ENCODE results near the gene PAX7. TPM values are rescaled to one million over a fixed set of nuclear protein-coding genes. Genes with fewer than 3 reads are reported as not detected.

PAX7 gene
- total and polyA plus RNA-seq, 2 donors (not counting 3 experiments of a cell fraction or from before 2014, with no cell fraction given), result not detected

DNA sequence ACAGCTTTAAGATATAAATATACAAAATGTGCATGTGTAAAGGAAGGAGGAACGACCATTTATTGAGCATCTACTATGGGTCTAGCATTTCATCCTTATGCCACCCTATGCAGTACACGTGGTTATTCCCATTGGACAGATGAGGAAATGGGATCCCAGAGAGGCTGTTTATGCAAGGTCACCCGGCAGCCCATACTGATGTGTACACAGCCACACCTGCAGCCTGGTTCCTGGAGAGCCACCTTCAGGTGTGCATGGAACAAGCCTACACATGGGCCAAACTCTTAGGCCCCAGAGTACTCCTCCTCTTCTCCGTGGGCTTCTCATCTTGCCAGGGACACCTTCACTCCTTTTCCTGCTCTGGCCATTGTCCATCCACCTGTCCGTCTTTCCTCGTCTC lies 108.8 kb downstream of the PAX7 start:
- ChIA-PET CTCF (no interaction called here), POLR2A (no interaction called here)
- Histone ChIP-seq H3K9me3 (replicated peaks; ENCODE audit: control insufficient read depth, insufficient read depth, low read length) (no peaks in the 10 kb centered on the region), H3K9ac (replicated peaks; ENCODE audit: extremely low read depth, insufficient read depth, low read length) (no peak overlapping the region), H4K20me1 (replicated peaks; ENCODE audit: control insufficient read depth, extremely low read depth, insufficient read depth, low read length) (no peaks in the 10 kb centered on the region), H3K27me3 (ENCODE audit: control insufficient read depth in 2 of 2, insufficient read depth in 2 of 2, low read length in 2 of 2) (no peaks in the 10 kb centered on the region), H3K4me1 (ENCODE audit: control insufficient read depth, extremely low read depth, insufficient read depth, low read length) (no peaks in the 10 kb centered on the region), H3K27ac (ENCODE audit: insufficient read depth, low read depth, low read length) (no peak overlapping the region), H3K36me3 (ENCODE audit: control insufficient read depth in 2 of 2, extremely low read depth in 1 of 2, insufficient read depth in 2 of 2, low read length in 2 of 2) (no peaks in the 10 kb centered on the region), H3K4me2 (ENCODE audit: insufficient read depth, low read length) (no peak overlapping the region), H2AFZ (ENCODE audit: low read depth, low read length) (no peak overlapping the region), H3K9me1 (replicated peaks; ENCODE audit: control insufficient read depth, extremely low read depth, insufficient read depth, low read length) (no peaks in the 10 kb centered on the region), H3K79me2 (ENCODE audit: control insufficient read depth, insufficient read depth, low read length) (no peaks in the 10 kb centered on the region), H3K4me3 (replicated peaks in 1 of 3; ENCODE audit: insufficient read depth in 1 of 3, low read depth in 1 of 3, low read length in 3 of 3) (no peak overlapping the region)
- BruUV-seq (replicated peaks), result no TSS peak
- TF ChIP-seq CTCF (IDR thresholded peaks at IDR 0.05; ENCODE audit: extremely low read depth in 1 of 2, insufficient read depth in 1 of 2, low read depth in 1 of 2, low read length in 2 of 2) (no peak), EZH2 (IDR thresholded peaks at IDR 0.05; ENCODE audit: borderline replicate concordance, low read depth, low read length, severe bottlenecking) (no peak)
- no peak for DNase-seq (ENCODE audit: low read depth, low spot score)
- intact Hi-C loops (cut with micrococcal nuclease) (no loop called here), dilution Hi-C loops (cut with MboI; ENCODE audit: extremely low pct_ligation_motif_present, low sequenced_read_pairs) (no loop called here)
- no peak for FAIRE-seq

- no peak for TF ChIP-seq MAX (IDR thresholded peaks at IDR 0.05; ENCODE audit: insufficient read depth, insufficient read length)
- no peak for TF ChIP-seq POLR2A (IDR thresholded peaks at IDR 0.05; ENCODE audit: low read depth, low read length)
- no peak for TF ChIP-seq CTCF (IDR thresholded peaks at IDR 0.05; ENCODE audit: extremely low read depth in 1 of 2, insufficient read depth in 1 of 2, low read depth in 1 of 2, low read length in 2 of 2)
- no peak for TF ChIP-seq EZH2 (IDR thresholded peaks at IDR 0.05; ENCODE audit: borderline replicate concordance, low read depth, low read length, severe bottlenecking)
- dilution Hi-C loops (cut with MboI; ENCODE audit: extremely low pct_ligation_motif_present, low sequenced_read_pairs), result no loop called here
- no peaks in the 10 kb centered on the region for H3K4me1 ChIP-seq (ENCODE audit: control insufficient read depth, extremely low read depth, insufficient read depth, low read length)
- no peaks in the 10 kb centered on the region for H3K36me3 ChIP-seq (ENCODE audit: control insufficient read depth in 2 of 2, extremely low read depth in 1 of 2, insufficient read depth in 2 of 2, low read length in 2 of 2)
- H3K9ac ChIP-seq (replicated peaks; ENCODE audit: extremely low read depth, insufficient read depth, low read length), result no peak overlapping the region
- H4K20me1 ChIP-seq (replicated peaks; ENCODE audit: control insufficient read depth, extremely low read depth, insufficient read depth, low read length), result no peaks in the 10 kb centered on the region
- FAIRE-seq (no peak), DNase-seq (ENCODE audit: low read depth, low spot score) (no peak)
- H3K79me2 ChIP-seq (ENCODE audit: control insufficient read depth, insufficient read depth, low read length), result no peaks in the 10 kb centered on the region
- ChIA-PET POLR2A (no interaction called here), CTCF (no interaction called here)
- intact Hi-C loops (cut with micrococcal nuclease), result no loop called here
- H3K9me3 ChIP-seq (replicated peaks; ENCODE audit: control insufficient read depth, insufficient read depth, low read length), result no peaks in the 10 kb centered on the region
- no peak overlapping the region for H3K4me2 ChIP-seq (ENCODE audit: insufficient read depth, low read length)
- BruUV-seq (replicated peaks), result no TSS peak
- no peak overlapping the region for H3K27ac ChIP-seq (ENCODE audit: insufficient read depth, low read depth, low read length)
- H3K9me1 ChIP-seq (replicated peaks; ENCODE audit: control insufficient read depth, extremely low read depth, insufficient read depth, low read length), result no peaks in the 10 kb centered on the region
- no peak overlapping the region for H3K4me3 ChIP-seq (replicated peaks in 1 of 3; ENCODE audit: insufficient read depth in 1 of 3, low read depth in 1 of 3, low read length in 3 of 3)
- H3K27me3 ChIP-seq (ENCODE audit: control insufficient read depth in 2 of 2, insufficient read depth in 2 of 2, low read length in 2 of 2), result no peaks in the 10 kb centered on the region
- H2AFZ ChIP-seq (ENCODE audit: low read depth, low read length), result no peak overlapping the region
These were observed 109.3 kb downstream of the PAX7 start for GRCh38 chr1:18739897-18740296.
